ENCODE data around the gene USP24. TPM values are rescaled to one million over a fixed set of nuclear protein-coding genes. Genes with fewer than 3 reads are reported as not detected.

Gene USP24
- total and polyA plus RNA-seq, 10 of the 15 experiments (the other 5 are each of a cell fraction or from before 2014, with no cell fraction given): 4.6 to 36.5 (median 25.3) TPM

- DNase-seq (ENCODE audit: low read depth, low spot score): no peak
- Histone ChIP-seq H2AFZ (ENCODE audit: control insufficient read depth, low read depth, low read length) (no peak overlapping the region), H3K4me2 (ENCODE audit: control insufficient read depth, insufficient read depth) (no peak overlapping the region), H3K36me3 (ENCODE audit: control insufficient read depth in 2 of 2, insufficient read depth in 2 of 2, low read length in 1 of 2) (no peaks in the 10 kb centered on the region), H3K4me1 (ENCODE audit: control insufficient read depth, insufficient read depth, low read length) (no peaks in the 10 kb centered on the region), H4K20me1 (ENCODE audit: control insufficient read depth, insufficient read depth) (no peaks in the 10 kb centered on the region), H3K27me3 (replicated peaks in 1 of 2; ENCODE audit: control insufficient read depth in 2 of 2, insufficient read depth in 2 of 2, low read length in 1 of 2) (no peaks in the 10 kb centered on the region), H3K27ac (ENCODE audit: control insufficient read depth, insufficient read depth) (no peak overlapping the region), H3K79me2 (ENCODE audit: control insufficient read depth, insufficient read depth, low read length) (no peaks in the 10 kb centered on the region), H3K9me3 (replicated peaks; ENCODE audit: control insufficient read depth, insufficient read depth, low read length) (no peaks in the 10 kb centered on the region), H3K4me3 (no peak overlapping the region), H3K9ac (ENCODE audit: control insufficient read depth, insufficient read depth, low read length) (no peak overlapping the region)
- ATAC-seq: no peak
- no peak for TF ChIP-seq BRCA1 (IDR thresholded peaks at IDR 0.05; ENCODE audit: low read depth, low read length)
- no peak for TF ChIP-seq HDAC6 (IDR thresholded peaks at IDR 0.05; ENCODE audit: unreplicated experiment)
- TF ChIP-seq ZNF384 (IDR thresholded peaks at IDR 0.05; ENCODE audit: borderline replicate concordance, low read depth, low read length): no peak
- no peak for TF ChIP-seq KDM1A (IDR thresholded peaks at IDR 0.05; ENCODE audit: borderline replicate concordance)
- TF ChIP-seq MEF2A (IDR thresholded peaks at IDR 0.05; ENCODE audit: insufficient read depth, low read depth, low read length): no peak
- TF ChIP-seq SMAD5 (IDR thresholded peaks at IDR 0.05; ENCODE audit: low read depth): no peak
- TF ChIP-seq PBX3 (IDR thresholded peaks at IDR 0.05; ENCODE audit: insufficient replicate concordance, low read depth, low read length): no peak
- TF ChIP-seq, protein P1, sequence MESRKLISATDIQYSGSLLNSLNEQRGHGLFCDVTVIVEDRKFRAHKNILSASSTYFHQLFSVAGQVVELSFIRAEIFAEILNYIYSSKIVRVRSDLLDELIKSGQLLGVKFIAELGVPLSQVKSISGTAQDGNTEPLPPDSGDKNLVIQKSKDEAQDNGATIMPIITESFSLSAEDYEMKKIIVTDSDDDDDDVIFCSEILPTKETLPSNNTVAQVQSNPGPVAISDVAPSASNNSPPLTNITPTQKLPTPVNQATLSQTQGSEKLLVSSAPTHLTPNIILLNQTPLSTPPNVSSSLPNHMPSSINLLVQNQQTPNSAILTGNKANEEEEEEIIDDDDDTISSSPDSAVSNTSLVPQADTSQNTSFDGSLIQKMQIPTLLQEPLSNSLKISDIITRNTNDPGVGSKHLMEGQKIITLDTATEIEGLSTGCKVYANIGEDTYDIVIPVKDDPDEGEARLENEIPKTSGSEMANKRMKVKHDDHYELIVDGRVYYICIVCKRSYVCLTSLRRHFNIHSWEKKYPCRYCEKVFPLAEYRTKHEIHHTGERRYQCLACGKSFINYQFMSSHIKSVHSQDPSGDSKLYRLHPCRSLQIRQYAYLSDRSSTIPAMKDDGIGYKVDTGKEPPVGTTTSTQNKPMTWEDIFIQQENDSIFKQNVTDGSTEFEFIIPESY (IDR thresholded peaks at IDR 0.05): no peak
- TF ChIP-seq POLR2AphosphoS2 (IDR thresholded peaks at IDR 0.05; ENCODE audit: low read depth, low read length): no peak
- TF ChIP-seq, protein P2, sequence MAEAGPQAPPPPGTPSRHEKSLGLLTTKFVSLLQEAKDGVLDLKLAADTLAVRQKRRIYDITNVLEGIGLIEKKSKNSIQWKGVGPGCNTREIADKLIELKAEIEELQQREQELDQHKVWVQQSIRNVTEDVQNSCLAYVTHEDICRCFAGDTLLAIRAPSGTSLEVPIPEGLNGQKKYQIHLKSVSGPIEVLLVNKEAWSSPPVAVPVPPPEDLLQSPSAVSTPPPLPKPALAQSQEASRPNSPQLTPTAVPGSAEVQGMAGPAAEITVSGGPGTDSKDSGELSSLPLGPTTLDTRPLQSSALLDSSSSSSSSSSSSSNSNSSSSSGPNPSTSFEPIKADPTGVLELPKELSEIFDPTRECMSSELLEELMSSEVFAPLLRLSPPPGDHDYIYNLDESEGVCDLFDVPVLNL (IDR thresholded peaks at IDR 0.05; ENCODE audit: low read depth, low read length): no peak
- TF ChIP-seq RAD21 (IDR thresholded peaks at IDR 0.05; ENCODE audit: insufficient read depth, low read depth, low read length): no peak
- no peak for TF ChIP-seq RAD51 (IDR thresholded peaks at IDR 0.05)
- no peak for TF ChIP-seq POU2F2 (IDR thresholded peaks at IDR 0.05; ENCODE audit: borderline replicate concordance, low read depth, low read length)
- TF ChIP-seq ZZZ3 (IDR thresholded peaks at IDR 0.05; ENCODE audit: control insufficient read depth, insufficient read length, low read depth): no peak
- TF ChIP-seq ZNF24 (IDR thresholded peaks at IDR 0.05): no peak
- 67% methylated on average over 13 of the region's 13 CpGs for WGBS (ENCODE audit: insufficient coverage, insufficient replicate concordance, low lambda C conversion rate, missing lambda C conversion rate)
- intact Hi-C loops (cut with micrococcal nuclease; ENCODE audit: unreplicated experiment): no loop called here
- POLR2A ChIA-PET: interaction anchor here (0.6 kb wide), 1 partner anchor 439 kb away, joined by 3 read pairs; no protein-coding TSS in a partner anchor
- in situ Hi-C loops (cut with MboI): no loop called here
- RAD21 ChIA-PET (ENCODE audit: unreplicated experiment): interaction anchor here (1.3 kb wide), 1 partner anchor 39 kb away, joined by 3 read pairs; no protein-coding TSS in a partner anchor
- SMC1A ChIA-PET (ENCODE audit: uncharacterized antibody, unreplicated experiment): no interaction called here
- no TSS peak for BruUV-seq (replicated peaks)
- CTCF ChIA-PET: interaction anchor here (1.1 to 1.6 kb wide), 2 partner anchors 10 to 217 kb away, joined by 4 to 5 read pairs; no protein-coding TSS in a partner anchor
- no peak for FAIRE-seq
Measured at GRCh38 chr1:55061000-55061705, 154.0 kb downstream of the USP24 start.

All from GM12878 (cell line).